HG03139 (cell line): Measurements from ENCODE around the gene ZNF560.
A peak's percentile ranks its signal among the peaks of the same experiment; 100 is the strongest.

Source experiments
- ATAC-seq: cut with Tn5 transposase; IDR thresholded peaks from one replicate; pipeline ENCODE4 v1.9.1; 2021; ENCODE audit not compliant: unreplicated experiment

The ZNF560 gene

GRCh38 chr19:9436358-9436757, 62.1 kb downstream of the ZNF560 start:
- ATAC-seq = no peak

- ATAC-seq = peak; percentile 95
Measured at GRCh38 chr19:9435279-9436268, 62.8 kb downstream of the ZNF560 start, which contains the start of gene ZNF266. Gene ZNF266 (minus strand): TSS chr19:9435573. CDS start chr19:9420089, 15,484 bp downstream.

GRCh38 chr19:9431475-9431874, 66.9 kb downstream of the ZNF560 start:
- ATAC-seq = no peak

- ATAC-seq = no peak
Measured at GRCh38 chr19:9430444-9430843, 68.0 kb downstream of the ZNF560 start.

DNA sequence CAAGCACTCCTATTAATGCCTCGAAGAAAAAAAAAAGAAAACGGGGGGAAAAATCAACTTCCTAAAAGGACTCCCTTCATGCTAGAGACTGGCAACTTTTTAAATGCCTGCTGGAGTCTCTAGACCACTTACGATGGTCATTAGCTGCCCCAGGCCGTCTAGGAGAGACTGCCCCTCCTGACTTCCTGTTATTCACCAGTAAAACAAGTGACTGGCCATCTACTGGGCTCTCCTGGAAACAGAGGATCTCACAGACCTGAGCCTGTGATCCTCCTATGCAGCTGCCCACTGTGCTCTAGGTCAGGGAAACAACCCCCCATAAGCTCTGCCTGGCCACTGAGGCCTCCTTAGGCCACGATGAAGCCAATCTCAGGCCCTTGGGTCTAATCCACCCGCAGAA, 70.5 kb downstream of the ZNF560 start:
- no peak for ATAC-seq
